ENCODE results near the gene MGLL.

Gene MGLL

GRCh38 chr3:127678611-127679533 lies 143.4 kb downstream of the MGLL start:
- Histone ChIP-seq H3K27ac (ENCODE audit: low read length) (no peak overlapping the region), H3K36me3 (ENCODE audit: control insufficient read depth in 2 of 2, insufficient read depth in 2 of 2, low read length in 2 of 2) (peaks cover 17 to 19% of the 10 kb centered on the region in 2 donors), H3K9ac (ENCODE audit: low read length in 2 of 2) (no peak overlapping the region)

GRCh38 chr3:127678315-127678599 lies 144.1 kb downstream of the MGLL start:
- H3K9me3 ChIP-seq (ENCODE audit: control insufficient read depth in 2 of 2, low read length in 2 of 2): no peaks in the 10 kb centered on the region
- H3K4me1 ChIP-seq (ENCODE audit: control insufficient read depth, insufficient read depth, low read length): peaks cover 18% of the 10 kb centered on the region
- no peak overlapping the region for H3K9ac ChIP-seq (ENCODE audit: low read length in 2 of 2)
- H3K4me3 ChIP-seq (ENCODE audit: low read length in 2 of 2): no peak overlapping the region
- no peak overlapping the region for H3K27ac ChIP-seq (ENCODE audit: low read length)
- H3K27me3 ChIP-seq (ENCODE audit: control insufficient read depth in 1 of 2, insufficient read depth in 2 of 2, low read length in 2 of 2): no peaks in the 10 kb centered on the region
- peaks cover 17 to 19% of the 10 kb centered on the region in 2 donors for H3K36me3 ChIP-seq (ENCODE audit: control insufficient read depth in 2 of 2, insufficient read depth in 2 of 2, low read length in 2 of 2)

More at GRCh38 chr3:127678611-127679533, 143.4 kb downstream of the MGLL start:
- Histone ChIP-seq H3K4me1 (ENCODE audit: control insufficient read depth, insufficient read depth, low read length) (peaks cover 13% of the 10 kb centered on the region), H3K4me3 (ENCODE audit: low read length in 2 of 2) (no peak overlapping the region), H3K27me3 (ENCODE audit: control insufficient read depth in 1 of 2, insufficient read depth in 2 of 2, low read length in 2 of 2) (no peaks in the 10 kb centered on the region), H3K9me3 (ENCODE audit: control insufficient read depth in 2 of 2, low read length in 2 of 2) (no peaks in the 10 kb centered on the region)

- Histone ChIP-seq H3K27me3 (ENCODE audit: control insufficient read depth in 1 of 2, insufficient read depth in 2 of 2, low read length in 2 of 2) (no peaks in the 10 kb centered on the region), H3K4me1 (ENCODE audit: control insufficient read depth, insufficient read depth, low read length) (peaks cover 20% of the 10 kb centered on the region), H3K9ac (ENCODE audit: low read length in 2 of 2) (no peak overlapping the region), H3K36me3 (ENCODE audit: control insufficient read depth in 2 of 2, insufficient read depth in 2 of 2, low read length in 2 of 2) (peaks cover 17 to 19% of the 10 kb centered on the region in 2 donors), H3K9me3 (ENCODE audit: control insufficient read depth in 2 of 2, low read length in 2 of 2) (no peaks in the 10 kb centered on the region), H3K4me3 (ENCODE audit: low read length in 2 of 2) (no peak overlapping the region), H3K27ac (ENCODE audit: low read length) (no peak overlapping the region)
These were observed 144.6 kb downstream of the MGLL start for GRCh38 chr3:127677541-127678314.

- peaks cover 25% of the 10 kb centered on the region for H3K4me1 ChIP-seq (ENCODE audit: control insufficient read depth, insufficient read depth, low read length)
- H3K9ac ChIP-seq (ENCODE audit: low read length in 2 of 2): no peak overlapping the region
- H3K4me3 ChIP-seq (ENCODE audit: low read length in 2 of 2): no peak overlapping the region
- H3K27me3 ChIP-seq (ENCODE audit: control insufficient read depth in 1 of 2, insufficient read depth in 2 of 2, low read length in 2 of 2): no peaks in the 10 kb centered on the region
- H3K9me3 ChIP-seq (ENCODE audit: control insufficient read depth in 2 of 2, low read length in 2 of 2): no peaks in the 10 kb centered on the region
- H3K27ac ChIP-seq (ENCODE audit: low read length): no peak overlapping the region
- peaks cover 17 to 19% of the 10 kb centered on the region in 2 donors for H3K36me3 ChIP-seq (ENCODE audit: control insufficient read depth in 2 of 2, insufficient read depth in 2 of 2, low read length in 2 of 2)
These were observed 145.4 kb downstream of the MGLL start for GRCh38 chr3:127676921-127677351.

GRCh38 chr3:127676456-127676855 lies 145.9 kb downstream of the MGLL start:
- Histone ChIP-seq H3K4me3 (ENCODE audit: low read length in 2 of 2) (no peak overlapping the region), H3K27ac (ENCODE audit: low read length) (no peak overlapping the region), H3K27me3 (ENCODE audit: control insufficient read depth in 1 of 2, insufficient read depth in 2 of 2, low read length in 2 of 2) (no peaks in the 10 kb centered on the region), H3K36me3 (ENCODE audit: control insufficient read depth in 2 of 2, insufficient read depth in 2 of 2, low read length in 2 of 2) (peaks cover 17 to 19% of the 10 kb centered on the region in 2 donors), H3K9ac (ENCODE audit: low read length in 2 of 2) (no peak overlapping the region), H3K4me1 (ENCODE audit: control insufficient read depth, insufficient read depth, low read length) (peaks cover 30% of the 10 kb centered on the region), H3K9me3 (ENCODE audit: control insufficient read depth in 2 of 2, low read length in 2 of 2) (no peaks in the 10 kb centered on the region)

GRCh38 chr3:127675651-127676391 lies 146.5 kb downstream of the MGLL start:
- H3K36me3 ChIP-seq (ENCODE audit: control insufficient read depth in 2 of 2, insufficient read depth in 2 of 2, low read length in 2 of 2): peaks cover 17 to 19% of the 10 kb centered on the region in 2 donors
- H3K4me1 ChIP-seq (ENCODE audit: control insufficient read depth, insufficient read depth, low read length): peaks cover 31% of the 10 kb centered on the region
- H3K4me3 ChIP-seq (ENCODE audit: low read length in 2 of 2): no peak overlapping the region
- H3K9me3 ChIP-seq (ENCODE audit: control insufficient read depth in 2 of 2, low read length in 2 of 2): no peaks in the 10 kb centered on the region
- no peak overlapping the region for H3K9ac ChIP-seq (ENCODE audit: low read length in 2 of 2)
- H3K27ac ChIP-seq (ENCODE audit: low read length): no peak overlapping the region
- no peaks in the 10 kb centered on the region for H3K27me3 ChIP-seq (ENCODE audit: control insufficient read depth in 1 of 2, insufficient read depth in 2 of 2, low read length in 2 of 2)

- peaks cover 31% of the 10 kb centered on the region for H3K4me1 ChIP-seq (ENCODE audit: control insufficient read depth, insufficient read depth, low read length)
- peaks cover 17 to 19% of the 10 kb centered on the region in 2 donors for H3K36me3 ChIP-seq (ENCODE audit: control insufficient read depth in 2 of 2, insufficient read depth in 2 of 2, low read length in 2 of 2)
- no peak overlapping the region for H3K4me3 ChIP-seq (ENCODE audit: low read length in 2 of 2)
These were observed 147.5 kb downstream of the MGLL start for GRCh38 chr3:127674790-127675189.

GRCh38 chr3:127674101-127674721 lies 148.1 kb downstream of the MGLL start:
- no peak overlapping the region for H3K9ac ChIP-seq (ENCODE audit: low read length in 2 of 2)

More at GRCh38 chr3:127674790-127675189, 147.5 kb downstream of the MGLL start:
- Histone ChIP-seq H3K9ac (ENCODE audit: low read length in 2 of 2) (no peak overlapping the region), H3K27ac (ENCODE audit: low read length) (no peak overlapping the region), H3K9me3 (ENCODE audit: control insufficient read depth in 2 of 2, low read length in 2 of 2) (no peaks in the 10 kb centered on the region), H3K27me3 (ENCODE audit: control insufficient read depth in 1 of 2, insufficient read depth in 2 of 2, low read length in 2 of 2) (no peaks in the 10 kb centered on the region)

GRCh38 chr3:127673191-127674100 lies 148.9 kb downstream of the MGLL start:
- Histone ChIP-seq H3K9ac (ENCODE audit: low read length in 2 of 2) (peak overlapping the region; percentile 46 to 69), H3K4me3 (ENCODE audit: low read length in 2 of 2) (peak overlapping the region; percentile 73 to 84)

More at GRCh38 chr3:127674101-127674721, 148.1 kb downstream of the MGLL start:
- H3K36me3 ChIP-seq (ENCODE audit: control insufficient read depth in 2 of 2, insufficient read depth in 2 of 2, low read length in 2 of 2): peaks cover 17 to 19% of the 10 kb centered on the region in 2 donors
- H3K27me3 ChIP-seq (ENCODE audit: control insufficient read depth in 1 of 2, insufficient read depth in 2 of 2, low read length in 2 of 2): no peaks in the 10 kb centered on the region
- no peak overlapping the region for H3K27ac ChIP-seq (ENCODE audit: low read length)
- peaks cover 31% of the 10 kb centered on the region for H3K4me1 ChIP-seq (ENCODE audit: control insufficient read depth, insufficient read depth, low read length)
- H3K9me3 ChIP-seq (ENCODE audit: control insufficient read depth in 2 of 2, low read length in 2 of 2): no peaks in the 10 kb centered on the region
- H3K4me3 ChIP-seq (ENCODE audit: low read length in 2 of 2): peak overlapping the region; percentile 73 to 84

More at GRCh38 chr3:127673191-127674100, 148.9 kb downstream of the MGLL start:
- Histone ChIP-seq H3K27ac (ENCODE audit: low read length) (peak overlapping the region; percentile 69), H3K9me3 (ENCODE audit: control insufficient read depth in 2 of 2, low read length in 2 of 2) (no peaks in the 10 kb centered on the region), H3K4me1 (ENCODE audit: control insufficient read depth, insufficient read depth, low read length) (peaks cover 31% of the 10 kb centered on the region), H3K27me3 (ENCODE audit: control insufficient read depth in 1 of 2, insufficient read depth in 2 of 2, low read length in 2 of 2) (no peaks in the 10 kb centered on the region), H3K36me3 (ENCODE audit: control insufficient read depth in 2 of 2, insufficient read depth in 2 of 2, low read length in 2 of 2) (peaks cover 16 to 17% of the 10 kb centered on the region in 2 donors)

Data from stomach smooth muscle (tissue), 2 donors.